ENCODE measurements around the gene ITPRIP. TPM values are rescaled to one million over a fixed set of nuclear protein-coding genes. Genes with fewer than 3 reads are reported as not detected.

The ITPRIP gene
- polyA plus RNA-seq, 1 of the 3 experiments (the other 2 are of a cell fraction) = 22.1 TPM

DNA sequence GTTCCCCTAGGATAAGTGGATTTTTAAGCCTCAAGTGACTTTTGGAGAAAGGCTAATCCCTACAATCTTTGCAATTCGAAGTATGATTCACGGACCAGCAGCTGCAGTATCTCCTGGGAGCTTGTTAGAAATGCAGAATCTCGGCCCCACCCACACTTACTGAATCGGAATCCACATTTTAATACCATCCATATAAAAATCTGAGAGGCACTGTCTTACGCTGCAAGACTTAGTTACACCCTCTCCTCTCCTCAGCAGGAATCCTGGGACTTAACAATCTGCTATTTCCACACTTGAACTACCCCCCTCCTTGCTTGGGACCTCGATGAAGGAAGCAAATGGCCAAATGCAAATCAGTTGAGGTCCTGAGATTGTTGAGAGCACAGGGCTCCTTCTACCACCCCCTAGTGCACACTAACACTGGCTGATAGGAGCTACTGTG, 21.0 kb downstream of the ITPRIP start:
- Histone ChIP-seq H3K4me2 (peak overlapping the region; percentile 13; the same call in 1 of the 2 replicates), H3K36me3 (replicated peaks in 1 of 2; ENCODE audit: control insufficient read depth in 1 of 2, insufficient read depth in 2 of 2, low read length in 1 of 2) (peaks cover 23 to 35% of the 10 kb centered on the region in 2 experiments), H2AFZ (ENCODE audit: low read depth) (no peak overlapping the region), H3K27me3 (ENCODE audit: insufficient read depth) (no peaks in the 10 kb centered on the region), H3K9ac (no peak overlapping the region), H3K79me2 (ENCODE audit: insufficient read depth) (peaks cover 98% of the 10 kb centered on the region), H3F3A (replicated peaks; ENCODE audit: insufficient read depth) (no peaks in the 10 kb centered on the region), H3K4me1 (ENCODE audit: control insufficient read depth in 1 of 2, insufficient read depth in 2 of 2, low read depth in 1 of 2, low read length in 1 of 2) (peaks cover 13 to 32% of the 10 kb centered on the region in 2 experiments; a peak in 2 of 4 replicates), H3K27ac (ENCODE audit: low read depth in 2 of 2, low read length in 1 of 2) (peak overlapping the region in 1 of 2 experiments; percentile 21; a peak in 1 of 4 replicates), H3K9me3 (no peaks in the 10 kb centered on the region), H3K4me3 (ENCODE audit: low read depth in 2 of 2, low read length in 1 of 2) (no peak overlapping the region), H3K9me2 (no peaks in the 10 kb centered on the region), H4K20me1 (ENCODE audit: insufficient read depth) (peaks cover 67% of the 10 kb centered on the region)
- ChIA-PET CTCF (interaction anchor here (0.7 to 3.5 kb wide), 5 partner anchors 11 to 356 kb away, joined by 3 to 16 read pairs (median 4); no protein-coding TSS in a partner anchor), POLR2A (no interaction called here)
- TF ChIP-seq, protein P1, sequence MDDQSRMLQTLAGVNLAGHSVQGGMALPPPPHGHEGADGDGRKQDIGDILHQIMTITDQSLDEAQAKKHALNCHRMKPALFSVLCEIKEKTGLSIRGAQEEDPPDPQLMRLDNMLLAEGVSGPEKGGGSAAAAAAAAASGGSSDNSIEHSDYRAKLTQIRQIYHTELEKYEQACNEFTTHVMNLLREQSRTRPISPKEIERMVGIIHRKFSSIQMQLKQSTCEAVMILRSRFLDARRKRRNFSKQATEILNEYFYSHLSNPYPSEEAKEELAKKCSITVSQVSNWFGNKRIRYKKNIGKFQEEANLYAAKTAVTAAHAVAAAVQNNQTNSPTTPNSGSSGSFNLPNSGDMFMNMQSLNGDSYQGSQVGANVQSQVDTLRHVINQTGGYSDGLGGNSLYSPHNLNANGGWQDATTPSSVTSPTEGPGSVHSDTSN (IDR thresholded peaks at IDR 0.05) = no peak
- TF ChIP-seq, protein P2, sequence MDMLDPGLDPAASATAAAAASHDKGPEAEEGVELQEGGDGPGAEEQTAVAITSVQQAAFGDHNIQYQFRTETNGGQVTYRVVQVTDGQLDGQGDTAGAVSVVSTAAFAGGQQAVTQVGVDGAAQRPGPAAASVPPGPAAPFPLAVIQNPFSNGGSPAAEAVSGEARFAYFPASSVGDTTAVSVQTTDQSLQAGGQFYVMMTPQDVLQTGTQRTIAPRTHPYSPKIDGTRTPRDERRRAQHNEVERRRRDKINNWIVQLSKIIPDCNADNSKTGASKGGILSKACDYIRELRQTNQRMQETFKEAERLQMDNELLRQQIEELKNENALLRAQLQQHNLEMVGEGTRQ (IDR thresholded peaks at IDR 0.05; ENCODE audit: borderline replicate concordance, low read depth, low read length) = no peak
- TF ChIP-seq SIN3A (IDR thresholded peaks at IDR 0.05; ENCODE audit: borderline replicate concordance, low read depth, low read length) = no peak
- no peak for TF ChIP-seq POLR2AphosphoS5 (IDR thresholded peaks at IDR 0.05; ENCODE audit: low read depth, low read length)
- no peak for TF ChIP-seq EZH2phosphoT487 (IDR thresholded peaks at IDR 0.05; ENCODE audit: borderline replicate concordance, low read depth)
- TF ChIP-seq GATA2 (CRISPR knock-in tag; IDR thresholded peaks at IDR 0.05) = no peak
- no peak for TF ChIP-seq TCF12 (IDR thresholded peaks at IDR 0.05)
- no peak for TF ChIP-seq TEAD4 (IDR thresholded peaks at IDR 0.05; ENCODE audit: borderline replicate concordance, insufficient read depth)
- no peak for TF ChIP-seq RFX5 (IDR thresholded peaks at IDR 0.05; ENCODE audit: low read length)
- TF ChIP-seq IRF3 (IDR thresholded peaks at IDR 0.05; ENCODE audit: low read depth, low read length) = no peak
- TF ChIP-seq RCOR1 (IDR thresholded peaks at IDR 0.05; ENCODE audit: low read length) = no peak
- TF ChIP-seq, protein P3, sequence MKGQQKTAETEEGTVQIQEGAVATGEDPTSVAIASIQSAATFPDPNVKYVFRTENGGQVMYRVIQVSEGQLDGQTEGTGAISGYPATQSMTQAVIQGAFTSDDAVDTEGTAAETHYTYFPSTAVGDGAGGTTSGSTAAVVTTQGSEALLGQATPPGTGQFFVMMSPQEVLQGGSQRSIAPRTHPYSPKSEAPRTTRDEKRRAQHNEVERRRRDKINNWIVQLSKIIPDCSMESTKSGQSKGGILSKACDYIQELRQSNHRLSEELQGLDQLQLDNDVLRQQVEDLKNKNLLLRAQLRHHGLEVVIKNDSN (IDR thresholded peaks at IDR 0.05; ENCODE audit: borderline replicate concordance, low read depth) = no peak
- TF ChIP-seq SMC3 (IDR thresholded peaks at IDR 0.05; ENCODE audit: low read depth, low read length) = no peak
- no peak for TF ChIP-seq FOXM1 (IDR thresholded peaks at IDR 0.05; ENCODE audit: low read depth)
- TF ChIP-seq, protein P4, sequence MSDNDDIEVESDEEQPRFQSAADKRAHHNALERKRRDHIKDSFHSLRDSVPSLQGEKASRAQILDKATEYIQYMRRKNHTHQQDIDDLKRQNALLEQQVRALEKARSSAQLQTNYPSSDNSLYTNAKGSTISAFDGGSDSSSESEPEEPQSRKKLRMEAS (IDR thresholded peaks at IDR 0.05; ENCODE audit: low read depth) = no peak
- TF ChIP-seq NFIC (IDR thresholded peaks at IDR 0.05; ENCODE audit: borderline replicate concordance) = no peak
- no peak for TF ChIP-seq TAF1 (IDR thresholded peaks at IDR 0.05; ENCODE audit: borderline replicate concordance, low read depth, low read length)
- no peak for TF ChIP-seq MXI1 (IDR thresholded peaks at IDR 0.05; ENCODE audit: low read depth, low read length)
- DNase-seq = no peak
- WGBS (ENCODE audit: low lambda C conversion rate) = 74% methylated on average over 6 of the region's 6 CpGs

Measured in SK-N-SH (cell line).